GM19438 (cell line): ENCODE data around the gene NTN1.

Experiments used
- ATAC-seq: cut with Tn5 transposase; IDR thresholded peaks from one replicate; pipeline ENCODE4 v1.9.1; 2021; ENCODE audit warnings: low read depth; ENCODE audit not compliant: unreplicated experiment

Gene NTN1

DNA sequence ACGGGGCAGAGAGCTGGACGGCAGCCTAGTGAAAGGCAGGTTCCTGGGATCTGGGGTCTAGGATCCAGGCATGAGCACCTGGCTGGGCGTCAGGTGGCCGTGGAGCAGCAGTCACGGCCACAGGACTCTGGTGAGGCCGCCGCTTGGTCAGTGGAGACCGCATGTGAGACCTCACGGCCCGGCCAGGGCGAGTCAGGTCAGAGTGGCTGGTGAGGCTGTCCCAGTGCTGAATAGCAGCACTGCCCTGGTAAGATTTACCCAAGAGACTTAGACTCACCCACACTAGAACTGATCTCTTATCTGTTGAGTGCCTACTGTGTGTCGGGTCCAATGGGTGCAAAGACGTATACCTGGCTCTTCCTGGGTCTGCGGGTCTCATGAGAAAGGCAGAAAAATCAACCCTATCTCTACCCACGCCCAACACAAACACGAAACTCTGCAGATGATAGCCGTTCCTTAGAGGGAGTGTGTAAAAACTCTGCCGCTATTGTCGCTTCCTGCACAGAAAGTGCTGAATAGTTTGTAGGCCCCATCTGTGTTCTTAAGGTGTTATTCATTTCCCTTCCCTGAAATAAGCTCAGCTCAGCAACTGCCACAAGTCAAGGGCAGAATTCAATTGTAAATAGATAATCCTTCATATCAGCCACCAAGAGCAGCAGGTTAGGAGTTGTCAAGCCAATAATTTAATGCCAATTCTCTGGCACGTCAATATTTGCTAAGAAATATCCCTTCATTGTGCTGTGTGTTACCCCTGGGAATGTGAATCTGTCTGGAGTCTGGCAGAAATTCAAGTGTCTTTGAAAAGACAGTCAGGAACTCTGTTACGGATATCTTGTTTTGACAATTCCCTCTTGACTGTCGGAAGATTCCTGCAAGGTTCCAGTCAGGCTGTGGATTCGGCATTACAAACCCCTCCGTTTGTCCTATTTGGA lies 240.0 kb downstream of the NTN1 start:
- no peak for ATAC-seq

DNA sequence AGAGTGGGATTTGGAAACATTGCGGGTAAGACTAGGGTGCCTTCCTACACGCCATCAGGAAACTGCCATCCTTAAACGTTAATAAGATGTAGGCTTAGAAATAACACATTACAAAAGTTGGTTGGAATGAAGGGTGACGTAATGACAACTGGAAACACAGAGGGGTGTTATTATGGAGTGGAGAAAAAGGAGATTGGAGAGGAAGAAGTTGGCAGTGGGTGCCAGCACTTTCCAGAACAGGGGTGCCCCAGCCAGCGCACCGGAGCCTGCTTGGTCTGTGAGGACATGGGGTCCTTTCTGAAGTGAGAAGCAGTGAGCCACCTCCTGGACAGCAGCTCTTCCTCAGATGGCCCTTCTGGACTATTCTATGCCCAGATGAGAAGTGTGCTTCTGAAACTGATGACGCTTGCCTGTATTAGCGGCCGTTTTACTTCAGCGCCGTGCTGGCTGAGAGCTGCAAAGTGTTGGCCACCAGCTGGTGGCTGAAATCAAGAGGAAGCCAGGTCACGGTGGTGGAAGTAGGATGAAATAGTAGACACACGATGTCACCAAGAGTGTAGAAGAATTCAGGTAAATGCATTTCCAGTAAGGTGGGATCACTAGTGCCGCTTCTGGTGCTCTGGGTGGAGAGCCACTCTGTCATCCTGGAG lies 244.8 kb downstream of the NTN1 start:
- no peak for ATAC-seq

DNA sequence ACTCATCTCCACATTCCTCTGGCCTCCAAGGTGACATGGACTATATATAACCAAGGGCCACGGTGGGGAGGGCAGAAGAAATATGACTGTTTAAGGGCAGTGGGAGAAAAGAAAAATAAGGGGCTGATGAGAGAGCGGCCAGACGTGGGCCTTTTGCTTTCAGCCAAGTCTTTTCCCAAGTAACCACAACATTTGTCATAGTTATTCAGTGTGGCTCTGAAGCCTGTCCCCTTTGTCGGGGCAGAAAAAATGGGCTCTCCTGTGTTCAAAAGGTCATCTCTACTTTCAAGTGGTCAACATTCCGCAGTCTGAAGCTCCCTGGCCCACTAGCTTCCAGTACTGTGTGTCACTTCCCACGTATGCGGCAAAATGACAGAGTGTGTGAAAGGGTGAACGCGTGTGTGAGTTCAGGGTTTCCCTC lies 245.4 kb downstream of the NTN1 start:
- ATAC-seq, result no peak

DNA sequence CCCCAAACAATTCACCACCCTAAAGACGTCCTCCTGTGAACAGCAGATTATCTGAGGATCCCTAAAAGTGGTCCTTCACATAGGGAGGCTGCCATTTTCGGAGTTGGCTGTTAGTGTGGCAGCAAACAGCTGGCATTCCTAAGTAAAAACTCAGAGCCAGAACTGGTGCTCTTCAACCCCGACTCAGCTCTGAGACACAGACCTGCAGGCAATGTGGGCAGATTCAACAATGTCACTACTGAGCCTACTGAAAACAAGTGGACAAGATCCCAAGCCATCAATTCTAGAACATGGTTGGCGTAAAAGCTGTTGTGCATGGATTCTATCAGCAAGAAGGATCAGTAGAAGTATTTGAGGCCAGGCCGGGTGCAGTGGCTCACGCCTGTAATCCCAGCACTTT lies 247.2 kb downstream of the NTN1 start:
- no peak for ATAC-seq

DNA sequence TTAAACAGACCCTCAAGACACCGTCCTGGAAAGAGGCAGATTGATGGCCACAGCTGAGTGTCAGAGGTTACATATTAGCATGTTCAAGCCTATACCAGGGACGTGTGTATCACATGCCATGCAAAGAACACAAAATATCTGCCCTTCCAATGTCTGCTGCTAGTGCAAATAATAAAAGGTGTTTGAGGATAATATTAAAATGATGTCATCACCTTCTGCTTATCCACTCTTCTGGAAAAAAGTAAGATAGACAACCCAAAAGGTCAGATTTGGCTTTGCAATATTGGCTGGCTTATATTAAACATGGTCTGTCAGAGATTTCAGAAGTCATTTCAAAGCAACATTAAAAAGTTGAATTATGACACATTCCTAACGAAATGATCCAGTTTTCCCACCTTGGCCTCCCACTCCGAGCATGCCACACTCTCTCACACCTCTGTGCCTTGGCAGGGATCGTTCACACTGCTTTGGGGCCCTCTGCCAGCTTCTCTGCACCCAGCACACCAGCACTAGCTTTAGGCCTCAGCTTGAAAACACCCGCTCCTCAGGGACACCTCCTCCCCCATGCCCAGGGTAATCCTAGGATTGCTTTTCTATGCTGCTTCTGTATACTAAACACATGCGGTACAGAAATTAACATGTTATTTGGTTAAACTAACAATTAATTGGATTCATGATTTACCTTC lies 248.2 kb downstream of the NTN1 start:
- ATAC-seq, result no peak

DNA sequence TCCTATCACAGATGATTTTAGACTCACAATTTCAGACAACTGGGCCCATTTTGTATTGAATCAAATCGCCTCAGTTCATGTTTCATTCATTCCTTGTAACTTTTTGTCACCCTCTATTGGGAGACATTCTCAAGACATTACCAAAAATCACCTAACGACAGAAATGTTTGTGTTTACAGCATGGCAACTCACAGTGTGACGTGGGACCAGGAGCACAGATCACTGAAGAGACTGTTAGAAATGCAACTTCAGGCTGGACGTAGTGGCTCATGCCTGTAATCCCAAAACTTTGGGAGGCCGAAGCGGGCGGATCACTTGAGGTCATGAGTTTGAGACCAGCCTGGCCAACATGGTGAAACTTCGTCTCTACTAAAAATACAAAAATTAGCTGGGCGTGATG lies 249.6 kb downstream of the NTN1 start:
- ATAC-seq, result no peak

DNA sequence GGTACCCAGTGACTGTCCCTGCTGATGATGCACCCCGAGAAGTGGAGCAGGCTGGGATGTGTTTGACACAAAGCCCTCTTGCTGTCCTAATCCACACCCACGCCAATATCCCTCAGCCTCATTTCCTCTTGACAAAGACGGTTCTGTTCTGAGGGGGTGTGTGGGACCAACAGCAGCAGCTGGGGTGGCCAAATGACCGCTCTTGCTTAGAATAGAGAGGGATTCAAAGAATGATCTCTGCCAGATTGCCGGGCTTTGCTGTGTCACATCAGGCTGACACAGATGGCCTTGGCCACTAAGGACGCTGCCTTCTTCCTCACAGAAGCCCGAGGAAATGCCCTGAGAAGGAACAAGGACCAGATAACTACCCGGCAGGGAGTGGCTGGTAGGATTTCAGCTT lies 250.7 kb downstream of the NTN1 start:
- no peak for ATAC-seq

DNA sequence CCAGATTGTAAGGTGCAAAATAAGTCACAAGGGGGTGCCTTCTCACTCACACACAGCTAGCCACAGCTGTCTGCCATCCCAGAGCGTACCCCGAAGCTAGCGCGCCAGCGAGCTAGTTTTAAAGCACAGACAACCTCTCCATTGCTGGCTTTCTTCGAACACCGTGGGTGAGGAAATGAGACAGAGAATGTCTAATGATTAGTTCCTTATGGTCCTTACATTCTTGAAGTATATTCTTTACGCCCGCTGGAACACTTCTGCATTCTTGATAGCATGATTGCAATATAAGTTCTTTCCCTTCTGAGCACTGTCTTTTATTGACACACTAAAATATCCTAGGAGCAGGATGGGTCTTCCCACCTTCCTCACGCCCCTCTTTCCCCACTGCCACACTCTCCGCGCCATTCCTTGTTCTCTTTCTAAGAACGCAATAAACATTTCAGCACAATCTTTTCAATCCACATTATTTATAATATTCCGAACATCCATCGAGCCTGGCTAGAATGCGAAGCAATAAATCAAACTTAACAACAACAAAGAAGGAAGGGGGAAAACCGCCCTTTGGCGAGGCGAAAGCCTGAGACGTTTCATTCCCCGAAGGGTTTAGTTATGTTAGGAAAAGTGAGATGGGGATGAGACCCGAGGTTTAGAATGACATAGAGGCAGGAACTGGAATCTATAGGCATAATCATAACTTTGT lies 251.3 kb downstream of the NTN1 start:
- ATAC-seq, result no peak

DNA sequence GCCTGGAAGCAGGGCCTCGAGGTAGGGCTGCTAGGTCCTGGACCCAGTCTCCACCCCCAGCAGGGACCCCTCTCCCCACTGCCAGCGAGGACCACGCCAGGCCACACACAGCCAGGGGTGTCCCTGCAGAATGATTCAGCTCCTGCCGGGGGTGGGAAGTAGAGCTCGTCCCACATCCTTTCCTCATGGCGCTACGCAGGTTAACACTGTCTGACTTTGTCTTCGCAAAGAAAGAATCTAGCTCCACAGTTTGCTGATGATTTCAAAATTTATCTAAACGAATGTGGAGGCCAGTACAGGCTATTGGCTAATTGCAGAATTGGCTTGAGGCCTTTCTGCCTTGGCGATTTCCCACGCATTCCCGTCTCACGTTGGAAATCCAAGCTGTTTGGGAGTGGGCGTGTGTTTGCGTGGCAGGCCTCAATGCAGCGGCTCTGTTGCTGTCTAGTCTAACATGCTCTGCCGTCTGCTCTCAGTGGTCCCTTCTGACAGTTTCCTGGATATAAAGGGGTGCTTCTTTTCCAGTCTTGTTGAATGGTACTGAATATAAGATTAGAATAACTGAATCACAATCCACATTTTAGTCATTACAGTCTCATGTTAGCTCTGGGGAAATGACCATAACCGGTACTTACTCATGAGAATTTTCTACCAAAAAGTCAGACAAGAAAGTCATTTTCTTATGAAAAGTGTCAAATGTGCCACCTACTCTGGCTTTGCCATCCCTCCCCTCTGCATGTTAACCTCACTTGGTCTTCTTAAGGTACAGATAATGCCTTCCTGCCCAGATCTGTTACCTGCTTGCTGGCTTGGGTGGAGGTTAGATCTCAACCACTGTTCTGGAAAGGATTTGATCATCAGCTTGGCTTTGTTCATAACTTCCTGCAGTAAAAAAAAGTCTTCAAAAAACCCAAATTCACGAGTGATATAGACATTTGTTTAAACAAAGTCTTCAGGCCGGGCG lies 252.4 kb downstream of the NTN1 start:
- ATAC-seq, result no peak

DNA sequence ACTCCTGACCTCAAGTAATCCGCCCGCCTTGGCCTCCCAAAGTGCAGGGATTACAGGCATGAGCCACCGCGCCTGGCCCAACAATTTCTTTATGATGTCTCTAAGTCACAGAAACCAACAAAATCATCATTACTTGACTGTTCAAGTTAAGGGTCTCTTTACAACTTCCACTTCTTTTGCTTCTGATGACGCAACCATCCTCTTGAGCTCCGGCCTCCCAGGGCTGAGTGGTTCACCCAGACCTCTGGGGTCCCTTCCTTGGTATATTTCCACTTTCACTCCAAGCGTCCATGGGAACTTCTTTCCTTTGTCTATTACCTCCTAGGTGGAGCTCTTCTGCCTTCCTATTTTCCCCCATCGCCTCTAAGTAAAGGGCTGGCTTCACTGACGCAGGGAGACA lies 253.7 kb downstream of the NTN1 start:
- ATAC-seq, result no peak

DNA sequence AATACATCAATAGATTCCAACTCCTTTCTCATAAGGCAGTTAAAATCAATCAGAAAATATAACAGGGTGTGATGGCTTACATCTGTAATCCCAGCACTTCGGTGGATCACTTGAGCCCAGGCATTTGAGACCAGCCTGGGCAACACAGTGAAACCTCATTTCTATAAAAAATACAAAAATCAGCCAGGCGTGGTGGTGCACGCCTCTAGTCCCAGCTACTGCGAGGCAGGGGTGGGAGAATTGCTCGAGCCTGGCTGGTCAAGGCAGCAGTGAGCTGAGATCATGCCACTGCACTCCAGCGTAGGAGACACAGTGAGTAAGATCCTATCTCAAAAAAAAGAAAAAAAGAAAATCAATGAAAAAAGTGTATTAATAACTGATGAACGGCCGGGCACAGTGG lies 258.6 kb downstream of the NTN1 start:
- ATAC-seq, result no peak

DNA sequence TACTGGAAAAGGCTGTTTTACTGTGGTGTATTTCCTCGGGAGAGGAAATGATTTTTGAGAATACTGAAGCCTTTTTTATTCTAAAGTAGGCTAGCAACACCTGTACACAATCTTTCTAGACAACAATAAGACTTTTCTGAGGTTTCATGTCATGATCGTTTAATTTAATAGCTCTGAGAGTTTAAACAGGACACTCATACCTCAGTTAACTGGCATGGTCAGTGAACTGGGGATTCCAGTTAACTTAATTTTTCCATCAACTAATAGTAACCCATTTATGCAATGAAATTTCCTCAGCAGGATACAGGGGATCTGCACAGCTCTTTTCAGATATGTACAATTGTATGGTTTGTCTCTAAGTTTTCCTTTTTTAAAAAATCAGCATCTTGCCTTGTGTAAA lies 262.6 kb downstream of the NTN1 start:
- ATAC-seq, result no peak

DNA sequence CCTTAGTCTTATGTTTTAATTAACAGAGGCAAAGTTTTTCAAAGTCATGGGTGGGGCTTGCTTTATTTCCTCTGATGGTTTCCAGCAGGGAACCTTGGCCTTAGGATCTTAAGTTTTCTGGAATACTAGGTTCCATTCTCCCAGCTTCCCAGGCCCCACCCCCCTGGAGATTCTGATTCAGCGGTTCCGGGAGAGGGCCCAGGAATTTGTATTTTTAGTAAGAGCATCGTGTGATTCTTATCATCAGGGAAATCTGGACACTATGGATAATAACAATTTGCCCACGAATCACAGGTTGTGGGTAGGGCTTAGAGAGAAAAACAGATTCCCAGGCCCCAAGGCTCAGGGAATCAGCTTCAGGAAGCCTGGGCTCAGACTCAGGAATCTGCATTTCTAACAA lies 263.6 kb downstream of the NTN1 start:
- ATAC-seq, result no peak

DNA sequence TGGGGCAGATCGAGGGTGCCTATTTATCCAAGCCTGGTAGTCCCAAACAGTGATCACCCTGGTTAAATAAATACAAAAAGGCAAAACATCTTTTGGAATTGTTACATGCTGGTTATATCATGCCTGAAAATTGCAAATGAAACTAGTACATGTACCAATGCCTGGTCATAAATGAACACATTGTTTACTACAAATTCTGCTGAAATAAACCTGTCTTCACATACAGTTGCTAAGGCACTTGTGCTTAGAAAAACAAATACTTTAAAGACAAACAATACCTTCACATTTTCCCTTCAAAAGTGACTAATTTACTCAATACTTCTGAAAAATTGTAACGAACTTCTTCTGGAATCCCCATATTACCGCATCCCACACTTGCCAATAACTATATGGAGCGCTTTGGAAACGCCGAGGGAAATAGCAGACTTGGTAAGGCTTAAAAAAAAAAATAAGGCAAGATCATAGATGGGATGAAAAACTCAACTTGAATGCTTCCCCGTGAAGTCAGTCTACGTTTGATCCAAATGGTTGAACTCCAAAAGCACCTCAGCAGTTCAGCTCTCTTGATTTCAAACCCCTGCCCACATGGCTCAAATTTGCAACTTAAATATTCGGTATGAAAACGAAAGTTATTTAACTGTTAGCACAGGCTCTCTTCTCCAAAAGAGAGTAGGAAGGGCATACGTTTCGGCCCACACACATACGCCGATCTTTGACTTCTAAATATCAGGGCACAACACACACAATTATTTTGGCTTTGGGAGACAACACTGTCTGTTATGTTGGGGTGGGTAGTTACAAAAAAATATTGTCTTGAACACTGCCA lies 264.5 kb downstream of the NTN1 start:
- no peak for ATAC-seq

DNA sequence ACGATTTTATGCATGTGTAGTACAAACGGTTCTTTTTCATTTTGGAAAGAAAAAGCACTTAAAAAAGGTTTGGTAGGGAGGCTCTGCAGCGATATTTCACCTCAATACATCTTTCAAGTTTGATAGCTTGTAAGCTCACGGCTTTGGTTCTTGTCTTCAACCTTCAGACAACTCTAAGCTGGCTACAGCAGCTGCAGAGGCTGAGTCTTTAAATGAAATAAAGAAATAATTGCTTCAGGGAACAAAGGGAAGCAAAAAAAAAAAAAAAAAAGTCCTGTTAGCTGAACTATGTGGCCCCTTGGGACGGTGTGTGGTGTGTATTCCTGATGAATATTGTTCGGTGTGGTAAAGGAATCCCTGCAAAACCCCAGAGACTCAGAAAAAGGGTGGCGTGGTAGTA lies 265.1 kb downstream of the NTN1 start:
- no peak for ATAC-seq

DNA sequence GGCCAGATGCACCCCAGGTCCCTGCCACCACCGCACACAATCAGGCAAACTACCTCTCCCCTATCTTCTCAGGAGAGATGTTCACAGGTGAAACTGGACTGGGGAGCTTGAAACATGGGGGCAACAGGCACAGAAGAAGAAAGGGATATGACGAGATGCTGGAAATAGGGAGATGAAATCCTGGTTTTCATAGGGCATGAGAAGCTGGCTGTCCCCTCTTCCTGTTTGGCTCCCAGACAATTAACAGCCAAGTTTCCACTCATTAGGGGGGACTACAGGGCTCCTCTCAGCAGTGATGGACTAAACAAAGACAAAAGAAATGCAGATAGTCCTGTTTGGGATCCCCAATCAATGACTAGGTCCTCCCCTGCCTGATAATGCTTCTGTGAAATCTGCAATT lies 266.0 kb downstream of the NTN1 start:
- ATAC-seq, result no peak

DNA sequence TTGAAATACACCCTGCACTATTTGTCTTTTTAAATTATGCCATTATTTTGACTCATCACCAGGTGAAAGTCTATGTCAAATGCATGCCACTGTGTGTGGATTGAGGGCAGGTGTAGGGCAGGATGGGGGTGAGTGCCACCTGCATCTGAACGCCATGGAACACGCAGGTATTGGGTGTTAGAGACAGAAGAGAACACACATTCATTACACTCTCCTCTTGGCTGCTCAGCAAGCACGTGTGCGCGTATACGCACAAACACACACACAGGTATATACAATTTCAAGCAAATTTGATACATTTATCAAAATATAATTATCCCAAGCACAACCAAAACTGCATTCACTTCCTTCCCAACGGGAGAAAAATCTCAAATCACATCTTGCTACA lies 268.9 kb downstream of the NTN1 start:
- ATAC-seq, result no peak

DNA sequence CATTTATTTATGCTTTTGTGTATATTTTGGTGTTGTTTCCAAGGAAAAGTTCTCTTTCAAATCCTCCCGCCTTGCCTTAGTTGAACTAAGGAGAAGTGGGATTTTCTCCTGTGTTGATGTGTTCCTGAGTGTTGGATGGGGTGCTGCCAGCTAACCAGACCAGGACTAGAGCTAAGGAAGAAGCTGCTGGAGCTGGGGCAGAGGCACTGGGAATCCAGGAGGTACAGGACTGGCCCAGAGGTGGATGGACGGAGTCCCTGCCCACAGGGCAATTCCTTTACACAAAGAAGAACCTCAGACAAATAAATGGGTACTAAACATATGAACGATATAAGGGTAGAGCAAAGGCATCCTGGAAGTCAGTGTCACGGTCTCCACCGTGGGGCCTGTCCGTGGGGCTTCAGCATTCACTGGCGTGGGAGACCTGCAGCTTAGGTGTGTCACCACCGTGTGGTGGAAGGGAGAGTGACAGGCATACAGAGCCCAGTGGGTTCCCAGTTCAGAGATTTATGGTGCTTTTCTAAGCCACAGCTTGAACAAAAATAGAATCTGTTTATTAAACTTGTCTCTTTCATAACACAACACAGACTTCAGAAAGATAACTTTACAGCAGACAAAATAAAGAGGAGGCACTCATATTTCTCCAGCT lies 270.7 kb downstream of the NTN1 start:
- no peak for ATAC-seq

DNA sequence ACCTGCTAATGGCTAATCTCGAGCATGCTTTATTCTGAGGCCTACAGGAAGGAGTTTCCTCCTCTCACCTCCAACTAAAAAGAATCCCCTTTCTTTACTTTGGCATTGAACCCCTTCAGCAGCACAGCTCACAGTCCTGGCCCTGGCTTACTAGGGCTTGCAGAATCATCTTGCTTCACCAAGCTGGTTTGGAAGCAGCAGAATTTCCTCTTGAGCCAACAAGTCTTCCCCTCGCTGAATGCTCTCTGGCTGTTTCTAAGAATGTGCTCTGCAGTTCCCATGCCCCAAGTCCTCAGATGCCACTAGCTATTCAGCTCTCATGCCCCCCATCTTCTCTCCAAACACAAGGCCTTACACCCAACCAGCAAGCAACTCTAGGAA lies 271.2 kb downstream of the NTN1 start:
- ATAC-seq, result no peak
